ENCODE results near the gene SORCS1. TPM values are rescaled to one million over a fixed set of nuclear protein-coding genes. Genes with fewer than 3 reads are reported as not detected.
A peak's percentile ranks its signal among the peaks of the same experiment; 100 is the strongest.

SORCS1 gene
- total and polyA plus RNA-seq, 2 of the 8 experiments (the other 6 are each of a cell fraction or from before 2014, with no cell fraction given) = 4.1 to 4.6 TPM

- Histone ChIP-seq H3K36me3 (ENCODE audit: control insufficient read depth in 2 of 4, insufficient read depth in 4 of 4, low read length in 3 of 4) (no peaks in the 10 kb centered on the region), H3K79me2 (ENCODE audit: control insufficient read depth in 1 of 2, insufficient read depth in 2 of 2, low read length in 2 of 2) (no peaks in the 10 kb centered on the region), H4K8ac (ENCODE audit: extremely low read depth, insufficient read depth, low read length) (peak overlapping the region; percentile 31; the same call in 1 of the 2 replicates), H2BK5ac (ENCODE audit: low read depth, low read length) (no peak overlapping the region), H3K9me3 (ENCODE audit: insufficient read depth in 2 of 2, low read depth in 1 of 2, low read length in 1 of 2) (no peaks in the 10 kb centered on the region), H3K4me1 (replicated peaks in 1 of 4; ENCODE audit: control insufficient read depth in 3 of 4, insufficient read depth in 4 of 4, low read length in 3 of 4) (no peaks in the 10 kb centered on the region), H2BK12ac (ENCODE audit: low read depth, low read length) (no peak overlapping the region), H3K56ac (replicated peaks; ENCODE audit: insufficient read length, low read depth, low read length) (no peak overlapping the region), H3K9ac (replicated peaks in 1 of 4; ENCODE audit: extremely low read depth in 1 of 4, low read depth in 3 of 4, low read length in 3 of 4) (no peak overlapping the region), H2BK120ac (replicated peaks; ENCODE audit: low read depth, low read length) (no peak overlapping the region), H3K4me2 (ENCODE audit: insufficient read depth in 1 of 2, low read depth in 2 of 2, low read length in 2 of 2) (no peak overlapping the region), H3K27me3 (replicated peaks in 1 of 4; ENCODE audit: control insufficient read depth in 3 of 4, extremely low read depth in 1 of 4, insufficient read depth in 3 of 4, low read length in 3 of 4) (no peaks in the 10 kb centered on the region), H3K23ac (ENCODE audit: insufficient read length) (no peak overlapping the region), H3K18ac (ENCODE audit: extremely low read depth, low read length) (no peak overlapping the region), H2AK5ac (ENCODE audit: low read depth, low read length) (no peak overlapping the region), H3K14ac (ENCODE audit: insufficient read length) (no peak overlapping the region), H2AFZ (ENCODE audit: low read length) (no peak overlapping the region), H3K79me1 (ENCODE audit: low read depth, low read length) (no peaks in the 10 kb centered on the region), H3K4ac (replicated peaks; ENCODE audit: insufficient read length, low read depth, low read length) (no peak overlapping the region), H3K27ac (ENCODE audit: low read depth, low read length) (no peak overlapping the region), H2BK15ac (ENCODE audit: low read length) (no peak overlapping the region), H4K5ac (ENCODE audit: insufficient read length, low read depth, low read length) (no peak overlapping the region), H4K20me1 (replicated peaks in 1 of 2; ENCODE audit: control insufficient read depth in 1 of 2, insufficient read depth in 2 of 2, low read length in 2 of 2) (no peaks in the 10 kb centered on the region), H3K23me2 (ENCODE audit: low read depth, low read length) (no peaks in the 10 kb centered on the region; the same call in 1 of the 2 replicates), H2BK20ac (ENCODE audit: low read length) (no peak overlapping the region), H4K91ac (replicated peaks; ENCODE audit: insufficient read length, low read length) (no peak overlapping the region), H3K4me3 (ENCODE audit: extremely low read depth in 1 of 4, insufficient read depth in 2 of 4, low read depth in 3 of 4, low read length in 4 of 4) (no peak overlapping the region)
- CTCF ChIA-PET (ENCODE audit: partially characterized antibody) = no interaction called here
- DNase-seq (ENCODE audit: low read depth in 1 of 2, low spot score in 2 of 2) (no peak), FAIRE-seq (no peak)
- no peak for TF ChIP-seq HDAC6 (IDR thresholded peaks at IDR 0.05; ENCODE audit: low read depth, low read length)
- no peak for TF ChIP-seq SIX5 (IDR thresholded peaks at IDR 0.05; ENCODE audit: low read depth, low read length)
- TF ChIP-seq TAF1 (IDR thresholded peaks at IDR 0.05; ENCODE audit: low read depth, low read length) = no peak
- TF ChIP-seq SUZ12 (IDR thresholded peaks at IDR 0.05; ENCODE audit: low read length) = no peak
- no peak for TF ChIP-seq NANOG (IDR thresholded peaks at IDR 0.05; ENCODE audit: insufficient read depth, low read depth, low read length, poor library complexity, severe bottlenecking)
- no peak for TF ChIP-seq BCL11A (IDR thresholded peaks at IDR 0.05; ENCODE audit: low read depth in 2 of 2, low read length in 2 of 2)
- TF ChIP-seq ATF3 (IDR thresholded peaks at IDR 0.05; ENCODE audit: insufficient read depth, low read depth, low read length) = no peak
- no peak for TF ChIP-seq CTCF (IDR thresholded peaks at IDR 0.05; ENCODE audit: control extremely low read depth in 1 of 3, insufficient read depth in 1 of 3, low read depth in 1 of 3, low read length in 3 of 3)
- POLR2A ChIA-PET (ENCODE audit: partially characterized antibody) = no interaction called here
- WGBS, 2 experiments (ENCODE audit: extremely low coverage in 1 of 2, insufficient coverage in 1 of 2, insufficient read length in 1 of 2, insufficient replicate concordance in 2 of 2, low coverage in 1 of 2, low lambda C conversion rate in 2 of 2, missing lambda C conversion rate in 1 of 2) = 87 to 100% methylated on average over 1 to 3 of the region's 3 CpGs
Measured at GRCh38 chr10:106661767-106662140, 502.8 kb downstream of the SORCS1 start.
